ENCODE results near the gene ADAMTS19.
"Not testable (repeated sequence)": the region's sequence is repeated elsewhere in the genome, so short reads cannot be mapped to it uniquely, and the experiment has no call there.

The ADAMTS19 gene

DNA sequence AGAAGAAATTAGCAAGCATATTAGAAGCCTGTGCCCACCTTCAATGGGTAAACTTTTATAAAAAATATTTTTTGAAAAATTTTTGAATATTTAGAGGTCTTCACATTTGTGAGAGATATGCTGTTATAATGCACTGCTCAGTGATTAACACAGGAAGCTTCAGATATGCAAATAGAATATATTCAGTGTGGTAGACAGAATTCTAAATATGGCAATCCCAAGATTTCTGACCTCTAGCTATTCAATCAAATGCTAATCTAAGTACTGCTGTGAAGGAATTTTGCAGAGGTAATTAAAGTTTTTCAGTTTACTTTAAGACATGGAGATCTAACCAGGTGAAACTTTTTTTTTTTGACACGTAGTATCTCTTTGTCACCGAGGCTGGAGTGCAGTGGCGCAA, 103.5 kb downstream of the ADAMTS19 start:
- H3K4me3 ChIP-seq (ENCODE audit: low read length): no peak overlapping the region
- DNase-seq (ENCODE audit: low read depth, low spot score): no peak

DNA sequence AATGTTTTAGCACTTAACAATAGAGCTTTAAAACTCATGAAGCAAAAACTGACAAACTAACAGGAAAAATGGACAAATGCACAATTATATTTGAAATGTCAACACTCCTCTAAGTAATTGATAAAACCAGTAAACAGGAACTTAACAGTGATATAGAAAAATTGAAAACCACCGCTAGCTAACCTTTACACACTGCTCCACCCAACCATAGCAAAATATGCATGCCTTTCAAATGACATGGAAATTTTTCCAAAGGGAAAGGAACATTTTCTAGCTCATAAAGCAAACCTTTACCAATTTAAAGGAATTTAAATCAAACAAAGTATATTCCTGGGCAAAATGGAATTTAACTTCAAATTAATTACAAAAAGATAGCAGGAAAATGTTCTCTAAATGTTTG, 109.2 kb downstream of the ADAMTS19 start:
- DNase-seq (ENCODE audit: low read depth, low spot score): no peak
- no peak overlapping the region for H3K4me3 ChIP-seq (ENCODE audit: low read length)

DNA sequence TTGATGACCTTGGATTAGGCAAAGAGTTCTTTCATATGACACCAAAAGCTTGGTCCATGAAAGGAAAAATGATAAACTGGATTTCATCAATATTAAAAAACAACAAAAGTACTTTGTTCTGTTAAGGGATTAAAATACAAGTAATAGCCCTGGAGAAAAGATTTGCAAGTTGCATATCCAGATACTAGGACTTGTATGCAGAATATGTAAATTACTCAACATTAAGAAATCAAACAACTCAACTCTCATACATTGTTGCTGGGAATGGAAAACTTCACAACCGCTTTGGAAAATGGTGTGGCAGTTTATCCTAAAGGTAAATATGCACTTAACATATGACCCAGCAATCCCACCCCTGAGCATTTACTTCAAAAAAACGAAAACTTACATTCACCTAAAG, 112.0 kb downstream of the ADAMTS19 start:
- no peak for DNase-seq (ENCODE audit: low read depth, low spot score)
- H3K4me3 ChIP-seq (ENCODE audit: low read length): no peak overlapping the region

DNA sequence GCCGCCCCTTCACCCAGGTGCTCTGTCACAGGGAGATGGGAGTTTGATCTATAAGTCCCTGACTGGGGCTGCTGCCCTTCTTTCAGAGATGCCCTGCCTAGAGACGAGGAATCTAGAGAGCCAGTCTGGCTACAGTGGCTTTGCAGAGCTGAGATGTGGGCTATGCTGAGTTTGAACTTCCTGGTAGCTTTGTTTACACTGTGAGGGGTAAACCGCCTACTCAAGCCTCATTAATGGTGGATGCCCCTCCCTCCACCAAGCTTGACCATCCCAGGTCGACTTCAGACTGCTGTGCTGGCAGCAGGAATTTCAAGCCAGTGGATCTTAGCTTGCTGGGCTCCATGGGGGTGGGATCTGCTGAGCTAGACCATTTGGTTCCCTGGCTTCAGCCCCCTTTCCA, 124.4 kb downstream of the ADAMTS19 start:
- H3K4me3 ChIP-seq (ENCODE audit: low read length); DNase-seq (ENCODE audit: low read depth, low spot score): not testable (repeated sequence)

DNA sequence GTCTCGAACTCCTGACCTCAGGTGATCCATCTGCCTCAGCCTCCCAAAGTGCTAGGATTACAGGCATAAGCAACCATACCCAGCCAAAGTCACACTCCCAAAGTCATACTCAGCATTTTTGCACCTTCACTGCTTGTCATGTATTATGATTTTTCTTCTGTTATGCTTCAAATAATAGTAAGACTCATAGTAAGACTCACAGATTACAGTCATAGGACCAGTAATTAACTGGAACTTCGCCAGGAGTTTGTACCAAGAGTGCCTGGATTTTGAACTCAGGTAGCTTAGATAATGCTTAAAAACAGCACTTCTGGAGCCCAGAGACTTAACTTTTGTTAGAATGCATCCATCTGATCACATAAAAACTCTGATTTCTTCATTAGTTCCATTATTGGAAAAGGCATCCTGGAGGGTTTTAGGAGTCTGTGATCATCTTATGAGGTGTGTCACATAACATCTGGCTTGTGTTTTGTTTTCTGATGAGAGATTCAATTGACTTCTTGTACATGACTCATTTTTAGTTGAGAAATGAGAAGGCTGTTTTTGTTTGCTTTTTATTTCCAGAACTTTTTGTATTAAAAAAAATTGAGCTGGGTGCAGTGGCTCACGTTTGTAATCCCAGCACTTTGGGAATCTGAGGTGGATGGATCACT, 131.5 kb downstream of the ADAMTS19 start:
- H3K4me3 ChIP-seq (ENCODE audit: low read length): no peak overlapping the region
- DNase-seq (ENCODE audit: low read depth, low spot score): no peak

DNA sequence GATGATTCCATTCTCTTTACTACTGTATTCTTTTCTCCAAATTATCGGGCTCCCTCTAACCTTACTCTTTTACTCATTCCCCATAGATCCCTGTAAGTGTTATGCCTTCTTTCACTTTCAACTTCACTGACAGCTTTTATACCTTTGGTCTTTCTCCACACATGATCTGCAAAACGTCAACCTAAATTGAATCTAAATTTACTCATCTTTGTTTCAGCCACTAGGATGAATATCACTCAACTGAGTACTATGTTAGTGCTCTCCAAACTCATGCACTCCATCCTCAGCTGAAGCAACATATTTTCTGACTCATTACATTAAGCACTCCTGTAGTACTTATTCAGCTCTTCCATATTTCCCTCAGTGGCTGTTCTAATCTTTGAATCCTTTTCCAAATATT, 133.4 kb downstream of the ADAMTS19 start:
- no peak for DNase-seq (ENCODE audit: low read depth, low spot score)
- H3K4me3 ChIP-seq (ENCODE audit: low read length): no peak overlapping the region

DNA sequence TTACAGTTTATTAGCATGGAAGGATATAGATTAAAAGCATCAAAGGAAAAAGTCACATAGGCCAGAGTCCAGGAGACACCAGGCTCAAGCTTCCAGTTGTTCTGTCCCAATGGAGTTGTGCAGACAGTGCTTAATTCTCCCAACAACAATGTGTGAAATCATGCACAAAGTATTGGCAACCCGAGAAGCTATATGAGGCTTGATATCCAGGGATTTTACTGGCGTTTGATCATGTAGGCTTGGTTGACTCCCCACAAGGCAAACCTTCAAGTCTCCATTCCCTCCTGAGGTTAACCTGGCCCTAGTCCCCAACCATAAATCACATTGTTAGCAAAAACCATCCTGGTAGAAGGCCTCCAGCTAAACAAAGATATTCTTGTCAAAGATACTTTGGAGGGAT, 141.5 kb downstream of the ADAMTS19 start:
- no peak for DNase-seq (ENCODE audit: low read depth, low spot score)
- H3K4me3 ChIP-seq (ENCODE audit: low read length): no peak overlapping the region

DNA sequence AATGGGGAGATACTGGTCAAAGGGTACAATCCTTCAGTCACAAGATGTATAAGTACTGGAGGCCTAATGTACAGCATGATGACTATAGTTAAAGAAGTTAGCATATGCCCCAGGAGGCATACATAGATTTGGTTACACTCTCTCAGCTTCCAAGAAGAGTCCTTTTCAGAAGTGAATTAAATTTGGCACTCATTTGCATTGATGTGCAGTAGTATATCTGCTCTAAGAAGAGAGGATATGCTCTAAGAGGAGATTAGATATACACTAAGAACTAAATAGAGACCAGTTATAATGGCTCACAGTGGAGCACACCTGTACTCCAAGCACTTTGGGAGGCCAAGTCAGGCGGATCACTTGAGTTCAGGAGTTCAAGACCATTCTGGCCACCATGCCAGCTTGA, 148.3 kb downstream of the ADAMTS19 start:
- no peak for DNase-seq (ENCODE audit: low read depth, low spot score)
- H3K4me3 ChIP-seq (ENCODE audit: low read length): no peak overlapping the region

DNA sequence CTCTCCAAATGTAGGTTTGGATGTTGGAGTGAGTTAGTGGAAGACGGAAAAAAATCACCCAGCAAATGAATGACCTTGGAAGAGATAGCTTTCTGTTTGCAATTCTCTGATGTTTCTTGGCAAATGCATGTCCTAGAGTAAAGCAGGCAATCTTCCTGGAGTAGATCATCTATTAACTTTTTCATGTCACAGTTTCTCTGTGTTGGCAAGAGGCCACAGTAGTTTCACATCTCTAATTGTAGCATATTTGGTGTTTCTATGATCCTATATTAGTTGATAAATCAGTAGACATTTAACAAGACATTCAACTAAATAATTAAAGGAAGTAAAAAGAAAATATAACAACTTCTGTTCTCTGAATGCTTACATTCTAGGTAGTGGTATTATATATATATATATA, 149.6 kb downstream of the ADAMTS19 start:
- no peak overlapping the region for H3K4me3 ChIP-seq (ENCODE audit: low read length)
- DNase-seq (ENCODE audit: low read depth, low spot score): no peak

DNA sequence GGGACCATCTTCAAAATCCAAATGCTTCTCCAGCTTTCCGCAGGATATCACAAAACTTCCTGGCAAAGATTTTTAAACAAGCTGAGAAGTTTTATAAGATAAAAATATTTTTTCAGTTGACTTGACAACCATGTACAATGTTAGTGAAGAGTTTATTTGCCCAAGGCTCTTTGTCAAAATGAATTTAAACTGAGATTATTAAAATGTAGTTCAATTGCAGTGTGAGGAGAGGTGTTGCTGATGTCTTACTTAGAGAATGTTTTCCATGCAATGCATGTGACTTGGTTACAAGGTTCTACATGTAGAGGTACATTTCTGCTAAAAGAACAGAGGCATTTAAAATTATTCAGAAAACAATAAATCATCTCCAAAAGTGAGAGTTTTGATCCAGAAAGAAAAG, 156.4 kb downstream of the ADAMTS19 start:
- no peak overlapping the region for H3K4me3 ChIP-seq (ENCODE audit: low read length)
- no peak for DNase-seq (ENCODE audit: low read depth, low spot score)

DNA sequence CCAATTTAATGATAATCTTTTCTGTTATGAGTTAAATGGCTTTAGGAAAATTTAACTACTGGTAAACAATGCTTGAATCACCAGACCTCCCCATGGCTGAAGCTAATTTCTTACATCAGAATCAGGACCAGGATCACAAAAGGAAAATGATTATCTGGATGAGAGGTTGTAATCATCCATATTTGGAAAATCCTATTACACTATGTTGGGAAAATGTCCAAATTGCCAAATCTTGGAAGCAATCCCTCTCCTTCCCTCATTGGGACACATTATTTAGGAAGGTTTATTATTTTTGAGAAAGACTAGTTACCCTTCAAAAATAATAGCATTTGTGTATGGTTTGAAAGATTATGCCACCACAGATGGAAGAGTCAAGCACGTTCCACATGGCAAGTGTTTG, 157.1 kb downstream of the ADAMTS19 start:
- no peak for DNase-seq (ENCODE audit: low read depth, low spot score)
- no peak overlapping the region for H3K4me3 ChIP-seq (ENCODE audit: low read length)

DNA sequence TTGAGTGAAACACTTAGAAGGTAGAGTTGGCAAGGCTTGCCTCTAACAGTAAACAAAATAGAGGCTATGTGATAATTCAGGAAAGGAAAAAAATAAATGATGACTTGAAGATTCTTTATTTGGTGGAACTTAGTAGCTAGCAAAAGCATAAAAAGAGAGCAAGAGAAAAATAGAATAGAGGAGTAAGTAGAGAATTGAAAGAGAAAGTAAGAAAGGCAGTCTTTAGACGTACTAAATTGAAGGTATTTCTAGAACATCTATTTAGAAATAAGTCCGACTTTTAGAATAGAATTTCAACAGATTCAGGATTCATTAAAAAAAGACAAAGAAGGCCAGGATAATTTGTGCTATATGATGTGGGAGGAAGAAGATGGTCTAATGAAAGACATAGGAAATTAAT, 159.7 kb downstream of the ADAMTS19 start:
- DNase-seq (ENCODE audit: low read depth, low spot score): no peak

DNA sequence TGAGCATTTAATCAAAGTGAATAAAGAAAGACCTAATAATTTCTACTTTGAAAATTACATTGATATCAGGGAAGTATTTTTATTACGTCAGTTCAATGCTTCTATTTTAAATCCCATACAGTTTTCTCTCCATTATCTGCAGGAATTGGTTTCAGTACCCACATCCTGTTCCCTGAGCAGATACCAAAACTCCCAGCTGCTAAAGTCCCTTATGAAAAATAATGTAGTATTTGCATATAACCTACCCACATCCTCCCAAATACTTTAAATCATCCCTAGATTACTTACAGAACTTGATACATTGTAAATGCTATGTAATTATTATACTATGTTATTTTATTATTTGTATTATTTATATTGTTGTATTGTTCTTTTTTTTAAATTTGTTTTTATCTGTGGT, 162.4 kb downstream of the ADAMTS19 start:
- peak; percentile 62 for DNase-seq (ENCODE audit: low read depth, low spot score)
- no peak overlapping the region for H3K4me3 ChIP-seq (ENCODE audit: low read length)

More for the DNA sequence above, 159.7 kb downstream of the ADAMTS19 start:
- no peak overlapping the region for H3K4me3 ChIP-seq (ENCODE audit: low read length)

DNA sequence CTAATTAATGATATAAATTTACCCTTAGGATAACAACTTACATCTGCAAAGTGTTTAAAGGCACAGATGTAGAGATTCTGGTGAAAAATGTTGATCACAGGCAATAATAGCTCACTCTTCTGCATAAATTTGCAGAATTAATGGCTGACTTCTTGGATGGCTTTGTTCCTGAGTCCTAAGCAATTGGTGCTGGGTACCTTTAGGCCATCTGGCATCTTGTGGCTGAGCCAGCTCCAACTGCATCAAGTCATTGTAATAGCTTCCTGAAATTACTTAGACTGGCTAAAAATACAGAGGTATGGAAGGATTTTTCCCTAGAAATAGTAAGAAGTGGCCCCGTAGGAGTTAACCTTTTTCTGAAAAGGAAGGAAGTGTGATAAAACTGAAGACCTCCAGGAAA, 169.5 kb downstream of the ADAMTS19 start:
- no peak for DNase-seq (ENCODE audit: low read depth, low spot score)

DNA sequence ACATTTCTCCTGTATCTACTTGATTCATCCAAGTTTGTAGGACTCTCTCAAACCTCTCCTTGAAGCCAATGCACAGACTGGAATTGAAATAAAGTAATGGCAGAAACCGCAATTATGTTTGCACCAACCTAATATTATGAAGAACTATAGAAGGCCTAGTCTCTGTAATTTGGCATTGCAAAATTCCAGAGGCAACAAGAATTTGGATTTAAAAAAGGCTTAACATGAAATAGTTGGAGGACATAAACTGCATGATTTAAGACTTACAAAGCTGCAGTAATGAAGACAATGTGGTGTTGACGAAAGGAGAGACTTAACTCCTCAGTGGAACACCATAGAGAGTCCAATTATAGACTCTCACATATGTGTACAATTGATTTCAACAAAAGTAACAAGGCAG, 170.0 kb downstream of the ADAMTS19 start:
- no peak for DNase-seq (ENCODE audit: low read depth, low spot score)
- no peak overlapping the region for H3K4me3 ChIP-seq (ENCODE audit: low read length)

More for the DNA sequence above, 169.5 kb downstream of the ADAMTS19 start:
- no peak overlapping the region for H3K4me3 ChIP-seq (ENCODE audit: low read length)

DNA sequence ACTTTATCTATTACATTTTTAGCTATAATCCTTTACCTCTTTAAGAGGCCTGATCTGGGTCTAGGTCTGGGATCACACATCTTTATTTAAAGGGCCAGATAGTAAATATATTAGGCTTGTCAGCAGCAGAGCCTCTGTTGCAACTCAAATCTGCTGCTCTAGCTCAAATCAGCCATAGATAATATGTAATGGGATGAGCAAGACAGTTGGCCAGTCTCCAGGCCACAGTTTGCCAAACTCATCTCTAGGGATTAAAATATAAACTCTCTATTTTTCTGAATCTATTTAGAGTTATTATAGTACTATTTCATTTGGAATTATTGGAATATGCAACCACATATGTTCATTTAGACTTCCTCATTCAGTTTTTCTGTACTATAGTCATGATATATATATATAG, 171.9 kb downstream of the ADAMTS19 start:
- H3K4me3 ChIP-seq (ENCODE audit: low read length): no peak overlapping the region
- no peak for DNase-seq (ENCODE audit: low read depth, low spot score)

DNA sequence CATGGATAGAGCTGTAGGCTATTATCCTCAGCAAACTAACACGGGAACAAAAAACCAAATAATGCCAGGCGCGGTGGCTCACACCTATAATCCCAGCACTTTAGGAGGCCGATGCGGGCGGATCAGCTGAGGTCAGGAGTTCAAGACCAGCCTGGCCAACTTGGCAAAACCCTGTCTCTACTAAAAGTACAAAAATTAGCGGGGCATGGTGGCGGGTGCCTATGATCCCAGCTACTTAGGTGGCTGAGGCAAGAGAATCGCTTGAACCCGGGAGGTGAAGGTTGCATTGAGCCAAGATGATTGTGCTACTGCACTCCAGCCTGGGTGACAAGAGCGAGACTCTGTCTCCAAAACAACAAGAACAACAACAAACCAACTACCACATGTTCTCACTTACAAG, 177.4 kb downstream of the ADAMTS19 start:
- DNase-seq (ENCODE audit: low read depth, low spot score); H3K4me3 ChIP-seq (ENCODE audit: low read length): not testable (repeated sequence)

DNA sequence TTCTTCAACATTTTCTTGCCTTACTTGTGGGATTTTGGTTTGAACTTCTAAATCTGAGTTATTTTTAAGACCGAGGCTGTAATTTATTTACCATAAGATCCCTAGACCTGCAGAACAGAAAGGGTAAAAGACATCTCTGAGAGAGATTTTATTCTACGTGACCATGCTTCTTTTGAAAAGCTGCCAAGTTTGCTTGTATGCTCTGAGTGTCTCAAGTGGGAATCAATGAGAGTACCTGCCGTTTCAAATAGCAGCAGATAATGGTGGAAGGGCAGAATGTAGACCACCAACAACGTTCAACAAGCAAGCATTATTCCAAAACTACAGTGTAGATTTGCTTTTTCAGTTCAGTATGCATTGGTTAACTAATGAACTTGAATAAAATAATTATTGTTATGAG, 179.2 kb downstream of the ADAMTS19 start:
- H3K4me3 ChIP-seq (ENCODE audit: low read length): no peak overlapping the region
- DNase-seq (ENCODE audit: low read depth, low spot score): no peak

DNA sequence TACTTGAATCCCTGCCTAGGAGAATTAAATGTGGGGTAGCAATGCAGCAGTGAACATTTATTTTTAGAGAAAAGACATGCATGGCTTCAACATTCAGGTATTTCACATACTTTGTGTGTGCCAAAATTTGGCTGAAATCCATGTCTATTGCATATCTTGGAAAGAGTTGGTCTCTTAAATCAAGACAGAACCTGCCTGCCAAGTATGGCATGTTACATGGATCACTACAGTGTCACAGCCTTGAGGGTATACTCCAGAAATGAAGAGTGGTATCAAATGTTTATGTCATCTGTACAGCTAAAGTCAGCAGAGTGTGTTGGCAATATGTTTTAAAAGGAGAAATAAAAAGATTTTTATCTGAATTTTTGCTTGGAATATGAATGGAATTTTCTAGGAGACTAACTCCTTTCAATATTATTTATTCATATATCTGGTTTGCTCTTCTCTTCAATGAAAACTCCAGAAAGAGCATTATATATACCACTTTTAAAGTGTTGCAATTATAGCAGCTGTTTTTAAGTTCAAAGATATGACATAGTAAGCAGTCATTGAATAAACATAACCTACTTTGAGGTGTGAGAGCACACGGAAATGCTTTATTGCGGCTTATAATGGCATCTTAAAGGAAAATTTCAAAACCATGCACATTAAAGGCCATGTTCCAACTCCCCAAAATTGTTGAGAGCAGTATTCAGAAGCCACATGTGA, 192.4 kb downstream of the ADAMTS19 start:
- H3K4me3 ChIP-seq (ENCODE audit: low read length): no peak overlapping the region
- peak; percentile 53 for DNase-seq (ENCODE audit: low read depth, low spot score)

DNA sequence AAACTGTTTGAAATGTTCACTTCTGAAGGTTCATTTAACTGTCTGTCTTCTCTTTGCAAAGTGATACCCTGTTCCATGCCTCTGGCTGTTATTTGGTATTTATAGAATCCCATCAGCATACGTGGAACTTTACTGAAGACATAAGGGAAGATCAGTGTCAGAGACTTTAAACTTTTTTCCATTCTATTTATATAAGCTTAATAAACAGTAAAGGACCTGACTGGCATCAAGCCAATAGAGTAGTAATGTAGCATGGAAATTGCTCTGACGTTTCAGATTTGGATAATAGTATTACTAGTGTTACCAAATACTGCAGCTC, 192.9 kb downstream of the ADAMTS19 start:
- no peak for DNase-seq (ENCODE audit: low read depth, low spot score)
- no peak overlapping the region for H3K4me3 ChIP-seq (ENCODE audit: low read length)

DNA sequence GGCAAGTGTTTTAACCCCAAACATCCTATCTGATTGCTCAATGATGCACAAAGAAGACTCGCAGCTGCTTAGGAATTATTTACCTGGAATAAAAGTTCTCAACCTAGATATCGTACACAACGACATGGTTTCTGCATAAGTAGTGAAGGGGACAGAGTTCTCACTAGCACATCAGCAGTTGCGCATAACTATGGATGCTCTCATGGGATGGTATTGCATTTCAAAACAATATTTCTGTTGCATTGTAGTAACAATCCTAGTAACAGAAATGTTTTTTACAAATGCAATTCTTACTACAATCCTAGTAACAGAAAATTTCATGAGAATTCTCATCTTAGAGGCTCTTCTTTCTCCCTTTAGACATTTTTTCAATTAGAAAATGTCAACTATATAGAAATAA, 193.3 kb downstream of the ADAMTS19 start:
- no peak for DNase-seq (ENCODE audit: low read depth, low spot score)
- no peak overlapping the region for H3K4me3 ChIP-seq (ENCODE audit: low read length)
